Activated naive CD4-positive, alpha-beta T cell treated with anti-CD3 and anti-CD28 coated beads for 36 hours (primary cell): ENCODE data around the gene CACNA2D3. TPM values are rescaled to one million over a fixed set of nuclear protein-coding genes. Genes with fewer than 3 reads are reported as not detected.

Source experiments
- CTCF ChIA-PET: fragments of 350-600 bp; sonication (Branson Sonifier 250); formaldehyde crosslinking; loops from one replicate; lab custom pipeline; 2021; ENCODE audit warnings: antibody characterized with exemption; lab: Charles Lee
- DNase-seq: peaks from one replicate; pipeline ENCODE4 v3.0.0-alpha.2; 2020
- H3K27ac Mint-ChIP-seq: one replicate; pipeline ENCODE4 v1.8.0; 2021; ENCODE audit warnings: mild to moderate bottlenecking, mixed read lengths
- H3K27me3 Mint-ChIP-seq: one replicate; pipeline ENCODE4 v1.8.0; 2021; ENCODE audit warnings: low read depth, mixed read lengths
- H3K36me3 Mint-ChIP-seq: one replicate; pipeline ENCODE4 v1.8.0; 2021; ENCODE audit warnings: low read depth, mixed read lengths
- H3K4me1 Mint-ChIP-seq: one replicate; pipeline ENCODE4 v1.8.0; 2021; ENCODE audit warnings: low read depth, mixed read lengths
- H3K4me3 Mint-ChIP-seq: one replicate; pipeline ENCODE4 v1.8.0; 2021; ENCODE audit warnings: mild to moderate bottlenecking, moderate library complexity, mixed read lengths
- H3K9me3 Mint-ChIP-seq: one replicate; pipeline ENCODE4 v1.8.0; 2021; ENCODE audit warnings: mixed read lengths
- intact Hi-C: fragments of 100-400 bp; cut with micrococcal nuclease; formaldehyde crosslinking; loops from one replicate; pipeline ENCODE4 v1.15.1; 2023
- total RNA-seq, 2 experiments: library from RNA; stranded (reverse); gene quantifications; one replicate each; pipeline ENCODE4 v1.2.3, GENCODE V29; 2021

The CACNA2D3 gene
- total RNA-seq, 2 experiments from 2014 or later: not detected

DNA sequence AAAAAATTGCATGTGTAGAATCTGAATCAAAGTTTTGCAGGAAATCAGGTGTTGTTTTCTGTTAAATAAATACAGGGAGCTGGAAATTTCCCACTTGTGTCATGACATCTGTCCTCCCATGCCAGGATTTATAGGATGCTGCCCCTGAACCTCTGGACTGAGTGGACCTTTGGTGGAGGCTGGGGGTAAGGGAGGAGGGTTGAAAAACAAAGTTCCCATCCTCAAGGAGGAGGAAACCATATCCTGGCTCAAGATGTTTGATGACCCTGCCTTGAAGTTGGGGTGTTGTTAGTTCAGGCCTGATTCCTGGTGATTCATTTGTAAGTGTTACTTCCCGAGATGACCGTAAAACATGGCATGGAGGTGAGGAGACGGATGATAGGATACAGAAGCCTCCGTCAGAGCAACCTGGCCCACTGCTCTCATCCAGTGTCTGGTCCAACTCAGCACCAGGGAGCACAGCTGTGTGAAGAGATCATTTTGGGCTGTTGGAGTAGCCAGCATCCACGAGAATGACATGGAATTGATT lies 223.6 kb downstream of the CACNA2D3 start:
- Mint-ChIP-seq H3K27me3 (peaks cover 17% of the 10 kb centered on the region), H3K4me3 (no peak overlapping the region), H3K4me1 (no peaks in the 10 kb centered on the region), H3K27ac (no peak overlapping the region), H3K9me3 (no peaks in the 10 kb centered on the region), H3K36me3 (no peaks in the 10 kb centered on the region)
- intact Hi-C loops: no loop called here
- no peak for DNase-seq
- CTCF ChIA-PET: no interaction called here

- Mint-ChIP-seq H3K36me3 (no peaks in the 10 kb centered on the region), H3K4me3 (no peak overlapping the region), H3K27ac (no peak overlapping the region), H3K4me1 (no peaks in the 10 kb centered on the region), H3K9me3 (no peaks in the 10 kb centered on the region), H3K27me3 (peaks cover 15% of the 10 kb centered on the region)
- intact Hi-C loops: no loop called here
- CTCF ChIA-PET: no interaction called here
- no peak for DNase-seq
Measured at GRCh38 chr3:54347060-54347459, 224.7 kb downstream of the CACNA2D3 start.

GRCh38 chr3:54347933-54348332 lies 225.6 kb downstream of the CACNA2D3 start:
- intact Hi-C loops: no loop called here
- Mint-ChIP-seq H3K27me3 (peaks cover 11% of the 10 kb centered on the region), H3K4me1 (no peaks in the 10 kb centered on the region), H3K4me3 (no peak overlapping the region), H3K36me3 (no peaks in the 10 kb centered on the region), H3K27ac (no peak overlapping the region), H3K9me3 (no peaks in the 10 kb centered on the region)
- CTCF ChIA-PET: no interaction called here
- DNase-seq: no peak

DNA sequence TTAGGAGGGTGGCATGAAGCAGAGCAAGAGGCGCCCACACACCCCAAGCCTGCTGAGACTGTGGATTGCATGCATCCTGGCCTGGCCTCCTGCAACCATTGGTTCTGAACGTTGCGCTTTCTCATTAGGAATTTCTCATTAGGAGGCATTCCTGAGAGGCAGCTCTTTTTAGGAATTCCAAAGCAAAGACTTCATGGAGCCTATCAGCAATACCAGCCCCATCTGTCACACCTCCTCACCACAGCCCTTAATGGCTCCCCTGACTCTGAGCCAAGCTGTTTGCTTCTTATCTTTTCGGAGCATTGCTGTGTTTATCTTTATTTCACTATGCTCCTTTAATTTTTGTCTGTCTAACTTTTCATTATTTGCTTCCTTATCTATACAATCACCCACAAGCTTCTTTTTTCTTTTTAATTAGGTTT lies 226.9 kb downstream of the CACNA2D3 start:
- no peaks in the 10 kb centered on the region for H3K4me1 Mint-ChIP-seq
- H3K9me3 Mint-ChIP-seq: no peaks in the 10 kb centered on the region
- no peak overlapping the region for H3K4me3 Mint-ChIP-seq
- no peak overlapping the region for H3K27ac Mint-ChIP-seq
- intact Hi-C loops: no loop called here
- CTCF ChIA-PET: no interaction called here
- H3K27me3 Mint-ChIP-seq: peaks cover 8% of the 10 kb centered on the region
- no peak for DNase-seq
- H3K36me3 Mint-ChIP-seq: no peaks in the 10 kb centered on the region

- Mint-ChIP-seq H3K27ac (no peak overlapping the region), H3K4me1 (no peaks in the 10 kb centered on the region), H3K4me3 (no peak overlapping the region), H3K27me3 (peaks cover 6% of the 10 kb centered on the region), H3K9me3 (no peaks in the 10 kb centered on the region), H3K36me3 (no peaks in the 10 kb centered on the region)
- intact Hi-C loops: no loop called here
- CTCF ChIA-PET: no interaction called here
- no peak for DNase-seq
Measured at GRCh38 chr3:54349691-54350090, 227.3 kb downstream of the CACNA2D3 start.

DNA sequence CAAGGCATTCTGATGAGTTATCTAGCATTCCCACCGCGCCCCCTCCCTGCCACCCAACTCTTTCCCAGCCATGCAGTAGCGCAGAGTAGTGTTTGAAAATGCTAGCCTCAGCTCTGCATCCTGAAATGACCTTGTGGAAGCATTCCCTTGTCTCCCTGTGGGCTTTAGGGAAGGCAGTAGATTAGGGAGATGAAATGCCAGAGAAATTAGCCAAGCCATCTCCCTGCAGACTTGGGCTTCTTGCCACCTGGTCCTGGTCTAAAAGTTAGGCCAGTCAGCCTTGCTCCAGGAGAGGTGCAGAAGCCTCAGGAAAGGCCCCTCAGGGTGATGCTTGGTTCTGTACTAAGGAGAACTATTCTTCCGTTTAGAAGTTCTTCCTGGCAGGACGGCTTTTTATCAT lies 231.2 kb downstream of the CACNA2D3 start:
- CTCF ChIA-PET: no interaction called here
- DNase-seq: no peak
- Mint-ChIP-seq H3K27me3 (peaks cover 11% of the 10 kb centered on the region), H3K9me3 (no peaks in the 10 kb centered on the region), H3K36me3 (no peaks in the 10 kb centered on the region), H3K4me3 (no peak overlapping the region), H3K27ac (no peak overlapping the region), H3K4me1 (no peaks in the 10 kb centered on the region)
- intact Hi-C loops: no loop called here

- DNase-seq: no peak
- Mint-ChIP-seq H3K36me3 (no peaks in the 10 kb centered on the region), H3K9me3 (no peaks in the 10 kb centered on the region)
Measured at GRCh38 chr3:54353946-54354345, 231.6 kb downstream of the CACNA2D3 start.

DNA sequence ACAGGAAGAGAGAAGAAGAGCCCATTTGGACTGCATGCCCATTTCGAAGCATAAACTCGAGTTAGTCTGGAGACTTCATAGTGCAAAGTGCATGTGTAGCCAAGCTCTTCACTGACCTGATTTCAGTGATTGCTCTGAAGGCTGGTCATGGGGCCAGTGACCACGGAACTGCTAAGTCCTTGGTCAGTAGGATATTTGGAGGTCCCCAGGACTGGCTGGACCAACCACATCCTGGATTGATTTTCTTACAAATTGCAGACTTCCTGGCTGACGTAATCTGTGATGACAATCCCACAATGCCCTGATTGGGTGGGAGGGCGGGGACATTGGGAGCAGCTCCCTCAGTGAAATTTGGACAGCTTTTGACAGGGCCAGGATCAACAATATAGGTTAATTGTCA lies 233.4 kb downstream of the CACNA2D3 start:
- no peaks in the 10 kb centered on the region for H3K36me3 Mint-ChIP-seq
- peaks cover 7% of the 10 kb centered on the region for H3K27me3 Mint-ChIP-seq
- H3K9me3 Mint-ChIP-seq: no peaks in the 10 kb centered on the region
- intact Hi-C loops: no loop called here
- CTCF ChIA-PET: no interaction called here
- H3K27ac Mint-ChIP-seq: no peak overlapping the region
- H3K4me3 Mint-ChIP-seq: no peak overlapping the region
- no peaks in the 10 kb centered on the region for H3K4me1 Mint-ChIP-seq
- DNase-seq: no peak

More at GRCh38 chr3:54353946-54354345, 231.6 kb downstream of the CACNA2D3 start:
- Mint-ChIP-seq H3K4me1 (no peaks in the 10 kb centered on the region), H3K4me3 (no peak overlapping the region), H3K27ac (no peak overlapping the region), H3K27me3 (peaks cover 11% of the 10 kb centered on the region)
- CTCF ChIA-PET: no interaction called here
- intact Hi-C loops: no loop called here

DNA sequence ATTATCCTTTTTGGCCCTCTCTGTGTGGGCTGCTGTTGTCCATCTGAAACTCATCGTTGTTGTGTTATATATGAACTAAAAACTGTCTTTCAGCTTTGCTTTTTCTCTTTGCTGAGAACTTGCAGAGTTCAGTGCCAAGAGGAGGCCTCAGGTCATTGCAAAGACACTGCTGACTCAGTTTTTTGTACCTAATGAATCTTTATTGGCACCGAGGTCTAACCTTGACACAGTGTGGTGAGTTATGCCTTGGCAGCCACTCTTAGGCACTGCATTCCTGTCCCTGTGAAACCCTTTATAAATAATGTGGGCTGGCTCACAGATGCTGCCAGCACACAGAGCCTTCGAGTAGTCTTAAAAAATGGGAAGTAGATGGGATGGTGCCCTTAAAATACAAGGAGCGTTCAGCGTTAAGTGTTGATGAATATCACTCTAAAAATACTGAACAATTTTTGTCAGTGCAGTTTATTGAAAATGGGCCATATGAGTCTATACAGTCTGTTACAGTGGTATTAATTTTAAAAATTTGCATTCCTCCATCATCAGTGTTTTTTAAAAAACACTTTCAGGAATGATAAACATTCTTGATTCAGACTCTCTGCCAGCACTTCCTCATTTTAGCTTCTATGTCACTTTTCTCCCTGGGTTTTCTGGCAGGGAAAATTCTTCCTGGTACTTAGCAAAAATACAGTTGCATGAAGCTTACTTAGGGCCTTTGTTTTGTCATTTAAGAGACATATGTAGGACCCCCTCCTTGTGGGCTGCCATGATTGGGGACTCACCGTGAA lies 234.1 kb downstream of the CACNA2D3 start:
- Mint-ChIP-seq H3K36me3 (no peaks in the 10 kb centered on the region), H3K9me3 (no peaks in the 10 kb centered on the region), H3K4me1 (no peaks in the 10 kb centered on the region), H3K27me3 (peaks cover 7% of the 10 kb centered on the region), H3K4me3 (no peak overlapping the region), H3K27ac (no peak overlapping the region)
- no peak for DNase-seq
- intact Hi-C loops: no loop called here
- CTCF ChIA-PET: no interaction called here

DNA sequence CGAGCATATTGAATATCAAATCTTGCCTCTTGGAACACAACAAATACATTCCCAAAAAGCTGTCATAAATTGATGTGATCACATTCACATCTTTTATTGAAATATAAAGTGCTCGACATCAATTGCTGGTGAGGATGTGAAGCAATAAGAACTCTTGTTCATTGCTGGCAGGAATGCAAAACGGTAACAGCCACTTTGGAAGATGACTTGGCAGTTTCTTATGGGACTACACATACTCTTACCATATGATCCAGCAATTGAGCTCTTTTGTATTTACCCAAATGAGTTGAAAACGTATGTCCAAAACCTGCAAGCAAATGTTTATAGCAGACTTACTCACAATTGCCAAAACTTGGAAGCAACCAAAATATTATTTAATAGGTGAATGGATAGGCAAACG lies 234.9 kb downstream of the CACNA2D3 start:
- intact Hi-C loops: no loop called here
- no peak overlapping the region for H3K27ac Mint-ChIP-seq
- CTCF ChIA-PET: no interaction called here
- no peak for DNase-seq
- H3K4me3 Mint-ChIP-seq: no peak overlapping the region
- no peaks in the 10 kb centered on the region for H3K36me3 Mint-ChIP-seq
- no peaks in the 10 kb centered on the region for H3K9me3 Mint-ChIP-seq
- H3K4me1 Mint-ChIP-seq: no peaks in the 10 kb centered on the region
- H3K27me3 Mint-ChIP-seq: peaks cover 7% of the 10 kb centered on the region

DNA sequence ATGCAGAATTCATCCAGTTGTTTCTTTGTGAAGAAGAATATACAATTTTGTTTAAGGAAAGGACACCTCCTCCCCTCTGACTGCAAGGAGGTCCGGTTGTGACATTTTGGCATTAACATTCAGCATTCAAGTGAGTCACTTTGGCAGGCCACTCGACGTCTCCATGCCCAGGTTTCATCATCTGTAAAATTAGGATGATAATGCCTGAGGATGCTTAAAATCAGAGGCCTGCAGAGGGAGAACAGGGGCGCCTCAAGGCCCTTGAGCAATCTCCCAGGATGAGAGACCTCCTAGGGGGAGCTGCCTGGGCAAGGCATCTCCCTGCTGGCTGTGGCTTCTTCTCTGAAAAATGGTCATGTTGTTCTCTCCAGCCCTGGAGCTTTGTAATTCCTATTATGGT lies 236.0 kb downstream of the CACNA2D3 start:
- H3K27me3 Mint-ChIP-seq: peaks cover 7% of the 10 kb centered on the region
- H3K27ac Mint-ChIP-seq: no peak overlapping the region
- no peak for DNase-seq
- H3K4me3 Mint-ChIP-seq: no peak overlapping the region
- intact Hi-C loops: no loop called here
- CTCF ChIA-PET: no interaction called here
- H3K36me3 Mint-ChIP-seq: no peaks in the 10 kb centered on the region
- no peaks in the 10 kb centered on the region for H3K9me3 Mint-ChIP-seq
- H3K4me1 Mint-ChIP-seq: no peaks in the 10 kb centered on the region

DNA sequence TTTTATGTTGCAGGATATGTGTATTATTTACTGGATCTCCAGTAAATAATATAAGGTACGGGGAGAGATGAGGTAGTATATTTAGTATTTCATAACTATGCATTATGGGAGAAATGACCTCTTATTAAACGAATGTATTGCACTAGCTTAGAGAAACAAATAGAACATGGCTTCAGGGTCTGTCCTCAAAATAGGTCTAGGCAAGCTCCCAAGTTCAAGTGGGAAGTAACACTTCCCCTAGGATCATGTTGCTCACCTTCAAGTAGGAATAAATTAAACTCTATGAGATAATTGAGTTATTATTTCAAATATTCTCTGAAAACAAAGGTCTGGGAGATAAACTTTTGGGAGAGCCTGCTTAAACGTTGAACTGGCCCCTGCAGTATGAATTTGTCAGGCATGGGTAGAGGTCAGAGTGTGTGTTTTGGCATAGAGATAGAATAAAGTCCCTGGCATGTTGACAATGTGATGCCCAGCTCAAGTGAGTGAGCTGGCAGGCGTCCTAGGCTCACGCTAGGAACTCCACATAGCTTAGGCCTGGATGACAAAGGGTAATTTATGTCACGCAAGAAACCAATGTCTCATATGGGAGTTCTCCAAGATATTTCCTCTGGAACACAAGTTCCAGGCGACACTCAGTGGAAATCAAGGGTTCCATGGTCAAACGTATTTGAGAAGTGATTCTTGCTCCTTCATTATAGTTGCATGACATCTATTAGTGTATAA lies 236.8 kb downstream of the CACNA2D3 start:
- intact Hi-C loops: no loop called here
- no peak overlapping the region for H3K4me3 Mint-ChIP-seq
- no peak overlapping the region for H3K27ac Mint-ChIP-seq
- no peaks in the 10 kb centered on the region for H3K36me3 Mint-ChIP-seq
- no peaks in the 10 kb centered on the region for H3K4me1 Mint-ChIP-seq
- CTCF ChIA-PET: no interaction called here
- H3K9me3 Mint-ChIP-seq: no peaks in the 10 kb centered on the region
- DNase-seq: no peak
- peaks cover 5% of the 10 kb centered on the region for H3K27me3 Mint-ChIP-seq

GRCh38 chr3:54360320-54360719 lies 238.0 kb downstream of the CACNA2D3 start:
- CTCF ChIA-PET: no interaction called here
- Mint-ChIP-seq H3K9me3 (no peaks in the 10 kb centered on the region), H3K4me3 (no peak overlapping the region)

More at GRCh38 chr3:54360320-54360719, 238.0 kb downstream of the CACNA2D3 start:
- no peak overlapping the region for H3K27ac Mint-ChIP-seq
- no peaks in the 10 kb centered on the region for H3K36me3 Mint-ChIP-seq
- intact Hi-C loops: no loop called here
- DNase-seq: no peak
- H3K27me3 Mint-ChIP-seq: peaks cover under 1% of the 10 kb centered on the region
- no peaks in the 10 kb centered on the region for H3K4me1 Mint-ChIP-seq
